GM23338 (cell line): ENCODE measurements around the gene SETD1B.

Source experiments
- CREB1 ChIP-seq: fragments of 250-450 bp; sonication (Bioruptor Pico); IDR thresholded peaks from 2 replicates; pipeline ENCODE4 v1.5.0; 2020; ENCODE audit warnings: low read depth, mild to moderate bottlenecking, moderate library complexity
- EZH2 ChIP-seq: fragments of 200-600 bp; sonication (generic); IDR thresholded peaks from one replicate; pipeline ENCODE4 v1.8.0; 2017; ENCODE audit warnings: antibody characterized with exemption, mild to moderate bottlenecking, low read depth; ENCODE audit not compliant: unreplicated experiment
- EZH2phosphoT487 ChIP-seq: fragments of 200-600 bp; sonication (generic); IDR thresholded peaks from one replicate; pipeline ENCODE4 v1.8.1; 2018; ENCODE audit warnings: antibody characterized with exemption; ENCODE audit not compliant: unreplicated experiment
- NANOG ChIP-seq: IDR thresholded peaks from 2 replicates; pipeline ENCODE4 v1.6.1; 2016; ENCODE audit warnings: antibody characterized with exemption, borderline replicate concordance
- POLR2AphosphoS5 ChIP-seq: IDR thresholded peaks from 2 replicates; pipeline ENCODE4 v1.6.1; 2016; ENCODE audit warnings: antibody characterized with exemption, low read depth
- ZNF114 ChIP-seq: fragments of 250-450 bp; sonication (Bioruptor Pico); IDR thresholded peaks from 2 replicates; pipeline ENCODE4 v1.5.0; 2020; ENCODE audit warnings: mild to moderate bottlenecking, moderate library complexity
- ZNF331 ChIP-seq: fragments of 250-450 bp; sonication (Bioruptor Pico); IDR thresholded peaks from 2 replicates; pipeline ENCODE4 v1.5.0; 2020; ENCODE audit warnings: low read depth, mild to moderate bottlenecking, moderate library complexity
- TF ChIP-seq, protein P1 (sequence below): IDR thresholded peaks from one replicate; pipeline ENCODE4 v1.6.1; 2018; ENCODE audit warnings: antibody characterized with exemption; ENCODE audit not compliant: unreplicated experiment
- TF ChIP-seq, protein P2 (sequence below), 2 experiments: fragments of 200-600 bp in 1 of 2; sonication (generic) in 1 of 2; conservative IDR thresholded peaks; 2 replicates each; pipeline versions ENCODE4 v1.5.1 to v1.6.1; 2016 to 2017; ENCODE audit warnings: antibody characterized with exemption in 2 of 2, low read depth in 2 of 2, mild to moderate bottlenecking in 2 of 2, moderate library complexity in 1 of 2

DNA sequence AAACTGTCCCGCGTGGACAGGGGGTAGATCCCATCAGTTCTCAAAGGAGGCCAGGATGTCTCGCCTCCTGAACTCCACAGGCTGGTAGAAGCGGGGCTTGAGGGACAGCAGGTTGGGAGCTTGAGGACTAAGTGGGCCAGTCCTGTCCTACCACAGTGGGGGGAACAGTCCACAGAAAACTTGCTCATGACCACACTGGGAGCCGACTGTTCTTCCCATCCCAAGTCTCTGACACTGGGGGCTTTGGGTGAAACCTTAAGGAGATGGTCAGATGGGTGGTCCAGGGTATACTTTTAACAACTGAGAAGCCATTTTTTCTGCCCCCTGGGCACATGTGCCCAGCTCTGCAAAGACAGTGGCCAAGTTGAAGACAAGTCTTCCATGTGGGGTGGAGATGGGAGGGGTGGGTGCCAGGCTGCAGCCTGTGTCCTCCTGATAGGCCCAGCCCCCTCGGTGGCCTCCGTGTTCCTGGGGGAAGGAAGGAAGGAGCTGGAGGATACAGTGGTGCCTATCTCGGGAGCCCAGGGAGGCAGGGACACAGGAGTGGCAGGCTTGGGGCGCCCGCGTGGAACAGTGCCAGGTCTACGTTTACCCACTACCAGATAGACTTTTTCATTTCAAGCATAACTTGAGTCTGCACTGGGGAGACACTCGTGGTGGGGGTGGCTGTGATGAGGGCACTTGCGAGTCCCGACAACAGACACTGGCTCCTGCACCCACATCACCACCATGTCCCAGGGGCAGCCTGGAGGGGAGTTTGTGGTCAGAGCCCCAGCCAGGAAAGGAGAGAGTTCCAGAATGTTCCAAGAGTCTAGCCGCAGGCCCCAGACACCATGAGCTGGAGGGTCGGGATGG lies 25.0 kb upstream of the SETD1B start:
- TF ChIP-seq, protein P1, sequence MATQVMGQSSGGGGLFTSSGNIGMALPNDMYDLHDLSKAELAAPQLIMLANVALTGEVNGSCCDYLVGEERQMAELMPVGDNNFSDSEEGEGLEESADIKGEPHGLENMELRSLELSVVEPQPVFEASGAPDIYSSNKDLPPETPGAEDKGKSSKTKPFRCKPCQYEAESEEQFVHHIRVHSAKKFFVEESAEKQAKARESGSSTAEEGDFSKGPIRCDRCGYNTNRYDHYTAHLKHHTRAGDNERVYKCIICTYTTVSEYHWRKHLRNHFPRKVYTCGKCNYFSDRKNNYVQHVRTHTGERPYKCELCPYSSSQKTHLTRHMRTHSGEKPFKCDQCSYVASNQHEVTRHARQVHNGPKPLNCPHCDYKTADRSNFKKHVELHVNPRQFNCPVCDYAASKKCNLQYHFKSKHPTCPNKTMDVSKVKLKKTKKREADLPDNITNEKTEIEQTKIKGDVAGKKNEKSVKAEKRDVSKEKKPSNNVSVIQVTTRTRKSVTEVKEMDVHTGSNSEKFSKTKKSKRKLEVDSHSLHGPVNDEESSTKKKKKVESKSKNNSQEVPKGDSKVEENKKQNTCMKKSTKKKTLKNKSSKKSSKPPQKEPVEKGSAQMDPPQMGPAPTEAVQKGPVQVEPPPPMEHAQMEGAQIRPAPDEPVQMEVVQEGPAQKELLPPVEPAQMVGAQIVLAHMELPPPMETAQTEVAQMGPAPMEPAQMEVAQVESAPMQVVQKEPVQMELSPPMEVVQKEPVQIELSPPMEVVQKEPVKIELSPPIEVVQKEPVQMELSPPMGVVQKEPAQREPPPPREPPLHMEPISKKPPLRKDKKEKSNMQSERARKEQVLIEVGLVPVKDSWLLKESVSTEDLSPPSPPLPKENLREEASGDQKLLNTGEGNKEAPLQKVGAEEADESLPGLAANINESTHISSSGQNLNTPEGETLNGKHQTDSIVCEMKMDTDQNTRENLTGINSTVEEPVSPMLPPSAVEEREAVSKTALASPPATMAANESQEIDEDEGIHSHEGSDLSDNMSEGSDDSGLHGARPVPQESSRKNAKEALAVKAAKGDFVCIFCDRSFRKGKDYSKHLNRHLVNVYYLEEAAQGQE: no peak
- TF ChIP-seq, protein P2, sequence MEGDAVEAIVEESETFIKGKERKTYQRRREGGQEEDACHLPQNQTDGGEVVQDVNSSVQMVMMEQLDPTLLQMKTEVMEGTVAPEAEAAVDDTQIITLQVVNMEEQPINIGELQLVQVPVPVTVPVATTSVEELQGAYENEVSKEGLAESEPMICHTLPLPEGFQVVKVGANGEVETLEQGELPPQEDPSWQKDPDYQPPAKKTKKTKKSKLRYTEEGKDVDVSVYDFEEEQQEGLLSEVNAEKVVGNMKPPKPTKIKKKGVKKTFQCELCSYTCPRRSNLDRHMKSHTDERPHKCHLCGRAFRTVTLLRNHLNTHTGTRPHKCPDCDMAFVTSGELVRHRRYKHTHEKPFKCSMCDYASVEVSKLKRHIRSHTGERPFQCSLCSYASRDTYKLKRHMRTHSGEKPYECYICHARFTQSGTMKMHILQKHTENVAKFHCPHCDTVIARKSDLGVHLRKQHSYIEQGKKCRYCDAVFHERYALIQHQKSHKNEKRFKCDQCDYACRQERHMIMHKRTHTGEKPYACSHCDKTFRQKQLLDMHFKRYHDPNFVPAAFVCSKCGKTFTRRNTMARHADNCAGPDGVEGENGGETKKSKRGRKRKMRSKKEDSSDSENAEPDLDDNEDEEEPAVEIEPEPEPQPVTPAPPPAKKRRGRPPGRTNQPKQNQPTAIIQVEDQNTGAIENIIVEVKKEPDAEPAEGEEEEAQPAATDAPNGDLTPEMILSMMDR (conservative IDR thresholded peaks at IDR 0.05; ENCODE audit: low read depth in 2 of 2): no peak
- no peak for TF ChIP-seq EZH2
- TF ChIP-seq EZH2phosphoT487: no peak
- no peak for TF ChIP-seq ZNF331 (CRISPR knock-in tag)
- no peak for TF ChIP-seq NANOG
- TF ChIP-seq POLR2AphosphoS5: peak; percentile 48
- TF ChIP-seq CREB1 (CRISPR knock-in tag): no peak
- TF ChIP-seq ZNF114 (CRISPR knock-in tag): no peak
